ENCODE measurements around the gene TMEM229B.

DNA sequence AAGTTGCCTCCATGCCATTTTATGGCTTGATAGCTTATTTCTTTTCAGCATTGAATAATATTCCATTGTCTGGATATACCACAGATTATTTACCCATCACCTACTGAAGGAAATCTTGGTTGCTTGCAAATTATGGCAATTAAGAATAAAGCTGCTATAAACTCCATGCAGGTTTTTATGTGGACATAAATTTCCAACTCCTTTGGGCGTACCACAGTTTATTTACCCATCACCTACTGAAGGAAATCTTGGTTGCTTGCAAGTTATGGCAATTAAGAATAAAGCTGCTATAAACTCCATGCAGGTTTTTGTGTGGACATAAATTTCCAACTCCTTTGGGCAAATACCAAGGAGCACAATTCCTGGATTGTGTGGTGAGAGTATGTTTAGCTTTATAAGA lies 32.0 kb upstream of the TMEM229B start:
- TF ChIP-seq, protein P1, sequence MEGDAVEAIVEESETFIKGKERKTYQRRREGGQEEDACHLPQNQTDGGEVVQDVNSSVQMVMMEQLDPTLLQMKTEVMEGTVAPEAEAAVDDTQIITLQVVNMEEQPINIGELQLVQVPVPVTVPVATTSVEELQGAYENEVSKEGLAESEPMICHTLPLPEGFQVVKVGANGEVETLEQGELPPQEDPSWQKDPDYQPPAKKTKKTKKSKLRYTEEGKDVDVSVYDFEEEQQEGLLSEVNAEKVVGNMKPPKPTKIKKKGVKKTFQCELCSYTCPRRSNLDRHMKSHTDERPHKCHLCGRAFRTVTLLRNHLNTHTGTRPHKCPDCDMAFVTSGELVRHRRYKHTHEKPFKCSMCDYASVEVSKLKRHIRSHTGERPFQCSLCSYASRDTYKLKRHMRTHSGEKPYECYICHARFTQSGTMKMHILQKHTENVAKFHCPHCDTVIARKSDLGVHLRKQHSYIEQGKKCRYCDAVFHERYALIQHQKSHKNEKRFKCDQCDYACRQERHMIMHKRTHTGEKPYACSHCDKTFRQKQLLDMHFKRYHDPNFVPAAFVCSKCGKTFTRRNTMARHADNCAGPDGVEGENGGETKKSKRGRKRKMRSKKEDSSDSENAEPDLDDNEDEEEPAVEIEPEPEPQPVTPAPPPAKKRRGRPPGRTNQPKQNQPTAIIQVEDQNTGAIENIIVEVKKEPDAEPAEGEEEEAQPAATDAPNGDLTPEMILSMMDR (IDR thresholded peaks at IDR 0.05; ENCODE audit: insufficient read depth, low read depth, low read length): no peak
- no peak for TF ChIP-seq EZH2 (IDR thresholded peaks at IDR 0.05; ENCODE audit: insufficient read depth, low read length)
